Fibroblast of mammary gland (primary cell): ENCODE data around the gene KCNAB1.

Experiments
- DNase-seq: peaks from one replicate; pipeline ENCODE4 v3.0.0-alpha.2; 2010; ENCODE audit warnings: low read depth
- H3K4me3 ChIP-seq: 2 replicates; pipeline ENCODE4 v1.5.1; 2011; ENCODE audit warnings: low read depth, mild to moderate bottlenecking, low read length, moderate library complexity; ENCODE audit not compliant: control insufficient read depth
- TF ChIP-seq, protein P1 (sequence below): conservative IDR thresholded peaks from 2 replicates; pipeline ENCODE4 v1.5.1; 2011; ENCODE audit warnings: low read depth, low read length, inconsistent platforms; ENCODE audit not compliant: control insufficient read depth, insufficient read depth

The KCNAB1 gene

DNA sequence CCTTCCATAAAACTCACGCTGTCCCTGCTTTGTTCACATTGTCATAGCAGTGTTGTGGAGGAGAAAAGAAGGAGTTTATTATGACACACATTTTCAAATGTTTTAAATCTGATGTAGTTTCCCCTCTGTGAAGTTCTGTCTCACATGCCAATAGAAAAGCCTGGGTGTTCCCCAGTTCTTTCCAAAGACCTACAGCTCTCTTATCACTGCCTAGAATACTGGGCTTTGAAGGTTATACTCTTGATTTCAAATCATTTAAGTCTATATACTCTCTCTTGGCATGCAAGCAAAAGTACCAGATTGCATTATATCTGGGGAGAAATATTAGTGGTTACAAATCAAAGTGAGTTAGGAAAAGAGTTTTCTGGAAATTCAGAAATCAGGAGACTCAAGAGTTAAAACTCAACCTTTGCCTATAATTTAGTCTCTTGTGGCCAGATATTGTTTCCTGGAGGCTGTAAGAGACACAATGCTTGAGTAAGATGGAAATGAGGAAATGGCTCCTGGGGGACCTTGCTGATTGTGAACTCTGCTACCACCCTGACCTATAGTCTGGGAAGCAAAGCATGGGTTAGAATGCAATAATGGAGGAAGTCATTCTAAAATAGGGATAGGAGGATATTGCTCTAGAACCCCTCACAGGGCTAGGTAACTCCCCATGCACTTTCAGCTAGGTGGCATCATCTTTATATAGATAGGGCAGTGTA, 182.8 kb downstream of the KCNAB1 start:
- H3K4me3 ChIP-seq = no peak overlapping the region
- no peak for DNase-seq
- TF ChIP-seq, protein P1, sequence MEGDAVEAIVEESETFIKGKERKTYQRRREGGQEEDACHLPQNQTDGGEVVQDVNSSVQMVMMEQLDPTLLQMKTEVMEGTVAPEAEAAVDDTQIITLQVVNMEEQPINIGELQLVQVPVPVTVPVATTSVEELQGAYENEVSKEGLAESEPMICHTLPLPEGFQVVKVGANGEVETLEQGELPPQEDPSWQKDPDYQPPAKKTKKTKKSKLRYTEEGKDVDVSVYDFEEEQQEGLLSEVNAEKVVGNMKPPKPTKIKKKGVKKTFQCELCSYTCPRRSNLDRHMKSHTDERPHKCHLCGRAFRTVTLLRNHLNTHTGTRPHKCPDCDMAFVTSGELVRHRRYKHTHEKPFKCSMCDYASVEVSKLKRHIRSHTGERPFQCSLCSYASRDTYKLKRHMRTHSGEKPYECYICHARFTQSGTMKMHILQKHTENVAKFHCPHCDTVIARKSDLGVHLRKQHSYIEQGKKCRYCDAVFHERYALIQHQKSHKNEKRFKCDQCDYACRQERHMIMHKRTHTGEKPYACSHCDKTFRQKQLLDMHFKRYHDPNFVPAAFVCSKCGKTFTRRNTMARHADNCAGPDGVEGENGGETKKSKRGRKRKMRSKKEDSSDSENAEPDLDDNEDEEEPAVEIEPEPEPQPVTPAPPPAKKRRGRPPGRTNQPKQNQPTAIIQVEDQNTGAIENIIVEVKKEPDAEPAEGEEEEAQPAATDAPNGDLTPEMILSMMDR = no peak

DNA sequence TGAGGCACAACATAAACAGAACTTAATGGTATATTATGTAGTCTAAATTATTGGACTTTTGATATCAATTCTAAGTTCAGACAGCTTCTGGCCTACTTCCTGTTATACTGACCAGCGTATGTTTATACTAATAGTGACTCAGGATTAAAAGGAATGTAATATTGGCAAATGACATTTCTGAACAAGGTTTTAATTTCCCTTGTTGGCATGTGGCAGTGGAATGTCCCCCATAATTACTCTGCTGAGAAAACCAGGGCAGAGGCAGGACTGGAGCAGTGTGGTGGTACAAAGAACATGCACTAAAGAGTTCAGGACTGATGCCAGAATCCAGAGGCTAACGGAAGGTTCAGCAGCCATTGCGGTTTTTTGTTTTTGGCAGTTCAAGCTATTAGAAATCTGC, 184.0 kb downstream of the KCNAB1 start:
- DNase-seq = peak; percentile 65
- H3K4me3 ChIP-seq = no peak overlapping the region
- TF ChIP-seq, protein P1 = no peak

DNA sequence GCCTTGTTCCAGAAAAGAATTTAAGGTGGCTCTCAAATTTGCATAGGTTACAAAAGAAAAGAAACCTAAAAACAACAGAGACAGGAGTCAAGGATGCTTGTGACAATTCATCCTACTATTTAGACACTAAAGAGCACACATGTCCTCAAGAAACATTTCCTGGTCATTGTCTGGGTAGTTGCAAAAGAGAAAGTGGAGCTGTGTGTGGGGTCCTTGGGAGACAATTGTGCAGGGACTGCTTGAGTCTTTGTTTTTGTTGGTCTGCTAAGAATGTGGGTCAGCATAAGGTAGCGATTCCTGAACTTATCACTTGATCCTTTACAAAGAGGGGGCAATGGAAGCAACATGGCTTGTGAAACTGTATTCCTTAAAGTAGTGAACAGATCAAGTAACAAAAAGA, 185.3 kb downstream of the KCNAB1 start:
- TF ChIP-seq, protein P1 = no peak
- H3K4me3 ChIP-seq = no peak overlapping the region
- DNase-seq = no peak

DNA sequence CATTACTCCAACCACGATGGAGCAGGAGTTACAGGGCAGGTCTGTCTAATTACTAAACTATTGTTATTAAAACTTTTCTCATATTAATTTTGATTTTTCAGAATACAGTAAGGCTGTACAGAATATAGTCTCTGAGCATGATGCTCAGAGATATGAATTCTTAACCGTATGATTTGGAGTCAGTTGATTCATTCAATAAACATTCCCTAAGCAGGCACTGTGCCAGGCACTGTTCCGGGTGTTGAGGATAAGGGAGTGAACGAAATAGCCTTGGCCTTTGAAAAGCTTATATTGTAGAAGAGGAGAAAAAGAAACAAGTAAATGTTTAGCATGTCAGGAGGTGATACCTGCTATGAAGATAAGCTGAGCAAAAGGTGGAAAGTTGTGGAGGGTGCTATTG, 187.3 kb downstream of the KCNAB1 start:
- TF ChIP-seq, protein P1 = no peak
- H3K4me3 ChIP-seq = no peak overlapping the region
- peak; percentile 79 for DNase-seq

DNA sequence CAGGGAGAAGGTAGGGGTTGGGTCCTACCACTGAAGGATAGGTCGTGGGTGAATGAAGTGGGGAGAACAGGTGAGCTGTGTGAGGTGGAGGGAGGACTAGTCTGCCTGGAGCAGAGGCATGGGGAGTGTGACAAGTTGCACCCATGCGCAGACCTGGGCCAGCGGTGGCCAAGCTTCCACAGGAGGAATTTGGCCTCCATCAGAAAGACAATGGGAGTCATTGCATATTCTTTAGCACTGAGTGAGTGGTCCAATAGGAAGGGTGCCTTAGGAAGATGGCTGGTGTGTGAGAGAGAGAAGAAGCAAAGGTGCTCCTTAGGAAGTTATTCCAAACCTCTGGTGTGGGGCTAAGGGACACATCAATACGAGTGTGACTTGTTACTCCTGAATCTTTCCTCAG, 191.1 kb downstream of the KCNAB1 start:
- no peak overlapping the region for H3K4me3 ChIP-seq
- DNase-seq = no peak
- TF ChIP-seq, protein P1 = no peak

DNA sequence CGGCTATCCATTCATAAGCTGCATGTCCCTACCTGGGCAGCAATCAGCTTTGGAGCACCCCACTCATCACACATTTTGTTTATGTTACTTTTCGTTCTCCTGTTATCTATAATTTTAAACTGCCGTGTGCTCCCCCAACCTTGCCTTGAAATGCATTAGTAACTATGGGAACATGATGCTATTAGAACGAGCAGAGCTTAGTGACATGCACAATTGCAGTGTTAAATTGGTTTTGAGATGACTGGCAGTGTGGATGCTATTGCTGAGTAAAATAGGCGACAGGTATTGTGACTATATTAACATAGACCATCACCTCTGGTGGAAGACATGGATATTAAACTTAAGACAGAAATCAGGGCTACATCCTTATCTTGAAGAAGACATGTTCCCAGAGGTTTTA, 191.6 kb downstream of the KCNAB1 start:
- TF ChIP-seq, protein P1 = no peak
- no peak for DNase-seq
- H3K4me3 ChIP-seq = no peak overlapping the region

DNA sequence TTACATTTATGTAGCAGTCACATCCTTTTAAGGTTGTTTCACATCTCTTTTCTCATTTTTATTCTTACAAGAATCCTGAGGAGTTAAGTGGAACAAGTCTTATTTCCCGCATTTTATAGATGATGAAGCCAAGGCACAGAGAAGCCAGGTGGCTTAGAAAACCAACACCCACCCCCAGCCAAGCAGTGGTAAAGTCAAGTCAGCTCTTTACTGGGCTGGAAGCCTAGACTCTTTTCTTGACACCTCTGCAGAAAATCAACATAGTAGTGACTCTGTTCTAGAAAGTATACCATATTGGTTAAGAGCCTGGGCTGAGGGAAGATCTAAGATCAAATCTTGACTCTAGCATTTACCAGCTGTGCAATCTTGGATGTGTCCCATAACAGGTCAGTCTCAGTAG, 195.7 kb downstream of the KCNAB1 start:
- no peak overlapping the region for H3K4me3 ChIP-seq
- TF ChIP-seq, protein P1 = no peak

More for the DNA sequence above, 195.7 kb downstream of the KCNAB1 start:
- no peak for DNase-seq
